ENCODE results near the gene NEMP2.

NEMP2 gene

DNA sequence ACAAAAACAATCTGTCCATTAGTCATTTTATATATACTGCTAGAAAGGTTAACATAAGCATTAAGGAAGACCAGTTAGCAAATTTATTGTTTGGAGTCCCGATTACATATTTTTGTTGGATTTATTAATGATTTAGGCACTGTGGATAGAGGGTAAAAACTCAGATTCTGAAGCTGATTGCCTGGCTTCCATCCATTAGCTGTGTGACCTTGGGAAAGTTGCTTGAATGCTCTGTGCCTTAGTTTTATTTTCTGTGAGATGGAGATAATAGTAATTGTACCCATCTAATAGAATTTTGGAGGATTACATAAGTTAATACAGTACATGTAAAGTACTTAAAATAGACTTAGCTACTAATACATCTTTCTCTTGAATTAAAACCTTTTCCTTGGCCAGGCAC is 36.3 kb upstream of the NEMP2 start:
- H3K4me3 ChIP-seq (ENCODE audit: low read depth, low read length) = no peak overlapping the region
- TF ChIP-seq, protein P1, sequence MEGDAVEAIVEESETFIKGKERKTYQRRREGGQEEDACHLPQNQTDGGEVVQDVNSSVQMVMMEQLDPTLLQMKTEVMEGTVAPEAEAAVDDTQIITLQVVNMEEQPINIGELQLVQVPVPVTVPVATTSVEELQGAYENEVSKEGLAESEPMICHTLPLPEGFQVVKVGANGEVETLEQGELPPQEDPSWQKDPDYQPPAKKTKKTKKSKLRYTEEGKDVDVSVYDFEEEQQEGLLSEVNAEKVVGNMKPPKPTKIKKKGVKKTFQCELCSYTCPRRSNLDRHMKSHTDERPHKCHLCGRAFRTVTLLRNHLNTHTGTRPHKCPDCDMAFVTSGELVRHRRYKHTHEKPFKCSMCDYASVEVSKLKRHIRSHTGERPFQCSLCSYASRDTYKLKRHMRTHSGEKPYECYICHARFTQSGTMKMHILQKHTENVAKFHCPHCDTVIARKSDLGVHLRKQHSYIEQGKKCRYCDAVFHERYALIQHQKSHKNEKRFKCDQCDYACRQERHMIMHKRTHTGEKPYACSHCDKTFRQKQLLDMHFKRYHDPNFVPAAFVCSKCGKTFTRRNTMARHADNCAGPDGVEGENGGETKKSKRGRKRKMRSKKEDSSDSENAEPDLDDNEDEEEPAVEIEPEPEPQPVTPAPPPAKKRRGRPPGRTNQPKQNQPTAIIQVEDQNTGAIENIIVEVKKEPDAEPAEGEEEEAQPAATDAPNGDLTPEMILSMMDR (IDR thresholded peaks at IDR 0.05; ENCODE audit: insufficient read depth, low read depth, low read length, missing control alignments) = no peak
- no peak for DNase-seq (ENCODE audit: low read depth)

DNA sequence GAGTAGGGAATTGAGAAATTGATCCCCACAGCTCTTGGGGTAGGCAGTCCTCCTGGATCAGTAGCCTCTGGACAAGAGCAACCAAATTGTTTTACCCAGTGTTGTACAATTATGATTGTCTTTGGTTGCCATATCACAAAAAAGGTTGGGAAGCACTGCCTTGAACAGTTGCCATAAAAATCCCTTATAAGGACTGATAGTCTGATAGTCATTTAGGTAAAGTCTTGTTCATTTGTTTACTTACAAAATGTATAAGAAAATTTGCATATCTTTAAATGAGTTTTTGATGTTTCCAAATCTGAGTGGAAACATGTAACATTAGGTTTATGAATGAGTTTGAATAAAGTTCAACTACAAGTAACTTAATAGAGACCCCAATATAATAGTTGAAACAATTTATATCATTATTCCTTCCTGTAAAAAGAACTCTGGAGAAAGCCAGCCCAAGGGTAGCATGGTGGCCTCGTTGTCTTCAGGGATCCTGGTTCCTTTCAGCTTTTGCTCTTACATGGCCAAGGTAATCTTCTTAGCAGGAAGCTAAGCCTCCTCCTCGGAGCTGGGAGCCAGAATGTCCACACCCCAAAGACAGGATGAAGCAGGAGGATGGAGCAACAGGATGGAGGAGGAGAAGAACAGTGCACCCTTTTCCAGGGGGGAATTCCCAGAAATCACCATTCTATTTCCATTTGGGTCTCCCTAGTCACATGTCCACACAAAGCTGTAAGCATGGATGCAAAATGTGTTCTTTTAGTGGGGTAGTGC is 35.7 kb upstream of the NEMP2 start:
- DNase-seq (ENCODE audit: low read depth) = no peak
- TF ChIP-seq, protein P1 (IDR thresholded peaks at IDR 0.05; ENCODE audit: insufficient read depth, low read depth, low read length, missing control alignments) = no peak
- H3K4me3 ChIP-seq (ENCODE audit: low read depth, low read length) = no peak overlapping the region

DNA sequence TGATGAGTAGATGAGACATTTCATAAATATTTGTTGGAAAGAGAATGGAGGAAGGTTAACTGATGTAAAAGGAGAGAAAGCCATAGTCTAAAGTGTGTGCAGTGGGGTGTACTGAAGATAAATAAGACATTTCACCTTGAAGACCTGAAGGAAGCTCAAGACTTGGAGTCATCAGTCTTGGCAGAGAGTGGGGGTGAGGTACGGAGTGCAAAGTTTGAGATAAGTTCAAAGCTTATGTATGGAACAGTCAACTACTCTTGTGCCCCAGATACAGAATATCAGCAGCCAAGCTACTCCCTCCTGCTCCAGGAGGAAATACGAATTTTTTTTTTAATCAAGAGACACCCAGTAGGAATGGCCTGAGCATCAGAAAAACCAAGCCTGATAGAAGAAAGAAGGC is 30.3 kb upstream of the NEMP2 start:
- no peak overlapping the region for H3K4me3 ChIP-seq (ENCODE audit: low read depth, low read length)
- DNase-seq (ENCODE audit: low read depth) = no peak
- TF ChIP-seq, protein P1 (IDR thresholded peaks at IDR 0.05; ENCODE audit: insufficient read depth, low read depth, low read length, missing control alignments) = no peak

DNA sequence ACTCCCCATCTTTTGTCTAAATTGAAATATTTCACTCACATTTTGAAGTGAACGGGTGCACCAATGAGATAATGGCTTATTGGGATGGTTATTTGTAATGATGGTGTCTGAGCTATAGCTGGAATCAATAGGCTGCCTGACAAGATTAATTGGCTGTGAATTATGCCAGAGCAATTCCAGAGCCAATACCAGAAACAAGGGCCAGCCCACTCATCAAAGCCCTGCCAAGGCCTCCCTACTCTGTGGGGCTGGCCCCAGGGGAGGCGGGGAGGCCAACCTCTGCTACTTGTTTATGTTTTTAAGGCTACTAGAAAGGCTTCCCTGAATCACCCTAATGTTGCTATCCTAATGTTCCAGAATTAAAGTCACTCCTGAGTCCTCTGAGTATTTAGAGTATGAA is 29.1 kb upstream of the NEMP2 start:
- TF ChIP-seq, protein P1 (IDR thresholded peaks at IDR 0.05; ENCODE audit: insufficient read depth, low read depth, low read length, missing control alignments) = no peak
- no peak for DNase-seq (ENCODE audit: low read depth)
- H3K4me3 ChIP-seq (ENCODE audit: low read depth, low read length) = no peak overlapping the region

DNA sequence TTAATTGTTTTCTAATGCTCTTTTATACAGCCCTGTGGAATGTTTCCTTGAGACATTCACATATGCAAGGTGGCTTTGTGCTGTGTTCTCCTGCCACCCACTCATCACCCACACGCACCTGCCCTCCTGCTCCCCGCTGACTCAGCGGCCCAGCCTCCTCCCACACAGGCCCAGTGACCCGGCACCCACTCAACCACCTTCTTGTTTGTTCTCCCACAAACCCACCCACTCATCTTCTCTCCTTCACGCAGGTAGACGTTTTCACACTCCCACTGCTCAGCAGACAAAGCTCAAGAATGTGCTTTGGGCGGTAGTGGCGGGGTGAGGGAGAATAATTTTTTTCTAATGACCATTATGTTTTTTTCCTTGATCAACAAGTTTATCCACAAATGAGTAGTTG is 28.6 kb upstream of the NEMP2 start:
- H3K4me3 ChIP-seq (ENCODE audit: low read depth, low read length) = no peak overlapping the region
- TF ChIP-seq, protein P1 (IDR thresholded peaks at IDR 0.05; ENCODE audit: insufficient read depth, low read depth, low read length, missing control alignments) = no peak
- no peak for DNase-seq (ENCODE audit: low read depth)

DNA sequence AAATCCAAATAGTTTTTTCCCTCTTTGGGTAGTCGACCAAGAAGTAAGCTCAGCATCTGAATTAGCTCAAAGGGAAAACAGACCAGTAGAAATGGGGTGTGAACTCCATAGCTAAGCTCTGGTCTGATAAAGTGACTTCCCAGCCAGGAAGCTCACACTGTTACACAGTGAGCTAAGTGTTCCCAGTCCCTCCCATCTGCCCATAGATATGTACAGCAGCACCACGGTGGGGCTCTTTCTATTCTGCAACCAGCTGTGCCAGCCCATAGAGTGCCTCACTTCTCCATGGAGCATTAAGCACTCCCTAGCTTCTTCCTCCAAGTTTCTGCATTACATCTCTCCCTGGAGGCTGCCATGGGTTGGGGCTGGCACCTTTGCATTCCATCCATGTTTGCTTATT is 27.6 kb upstream of the NEMP2 start:
- H3K4me3 ChIP-seq (ENCODE audit: low read depth, low read length) = no peak overlapping the region
- DNase-seq (ENCODE audit: low read depth) = no peak
- TF ChIP-seq, protein P1 (IDR thresholded peaks at IDR 0.05; ENCODE audit: insufficient read depth, low read depth, low read length, missing control alignments) = no peak

DNA sequence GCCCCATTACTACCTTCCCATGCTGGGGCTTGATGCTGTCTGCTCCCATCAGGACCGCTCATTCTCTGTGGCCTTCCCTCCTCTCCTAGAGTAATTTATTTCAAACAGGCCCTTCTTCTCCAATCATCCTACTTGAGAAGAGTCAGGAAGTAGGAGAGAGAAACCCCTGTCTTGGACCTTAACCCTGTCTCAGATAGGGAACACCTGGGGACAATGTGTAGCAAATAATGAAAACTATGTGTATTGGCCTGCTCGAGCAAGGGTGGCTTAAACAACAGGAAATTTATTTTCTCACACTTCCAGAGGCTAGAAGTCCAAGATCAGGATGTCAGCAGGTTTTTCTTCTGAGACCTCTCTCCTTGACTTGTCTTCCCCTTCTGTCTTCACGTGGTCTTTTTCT is 26.6 kb upstream of the NEMP2 start:
- DNase-seq (ENCODE audit: low read depth) = no peak
- TF ChIP-seq, protein P1 (IDR thresholded peaks at IDR 0.05; ENCODE audit: insufficient read depth, low read depth, low read length, missing control alignments) = no peak
- no peak overlapping the region for H3K4me3 ChIP-seq (ENCODE audit: low read depth, low read length)

Measured in GM12865 (cell line).